GM19328 (cell line): ENCODE results near the gene GJA4.

Experiments used
- ATAC-seq: cut with Tn5 transposase; IDR thresholded peaks from one replicate; pipeline ENCODE4 v1.9.1; 2021; ENCODE audit warnings: mild to moderate bottlenecking, moderate library complexity; ENCODE audit not compliant: unreplicated experiment

The GJA4 gene

GRCh38 chr1:34829250-34829649 is 36.5 kb downstream of the GJA4 start:
- no peak for ATAC-seq

- no peak for ATAC-seq
These were observed 39.0 kb downstream of the GJA4 start for GRCh38 chr1:34831721-34832246.

- ATAC-seq = no peak
These were observed 40.9 kb downstream of the GJA4 start for GRCh38 chr1:34833711-34834110.

- ATAC-seq = no peak
These were observed 46.9 kb downstream of the GJA4 start for GRCh38 chr1:34839526-34840305.

GRCh38 chr1:34840426-34840825 is 47.6 kb downstream of the GJA4 start:
- ATAC-seq = no peak

- ATAC-seq = no peak
These were observed 49.3 kb downstream of the GJA4 start for GRCh38 chr1:34842073-34842472.

GRCh38 chr1:34842952-34843371 is 50.2 kb downstream of the GJA4 start:
- no peak for ATAC-seq

GRCh38 chr1:34843392-34844251 is 50.8 kb downstream of the GJA4 start:
- ATAC-seq = no peak

- ATAC-seq = no peak
These were observed 51.4 kb downstream of the GJA4 start for GRCh38 chr1:34844252-34844634.
